Left forelimb (tissue), 1 donor: ENCODE results near the gene PPP2R1A.
A peak's percentile ranks its signal among the peaks of the same experiment; 100 is the strongest.
"Not testable (repeated sequence)": the region's sequence is repeated elsewhere in the genome, so short reads cannot be mapped to it uniquely, and the experiment has no call there.

Source experiments
- DNase-seq: peaks from one replicate; pipeline ENCODE4 v3.0.0-alpha.2; 2018; ENCODE audit warnings: low spot score

The PPP2R1A gene

GRCh38 chr19:52200755-52201391, 11.0 kb downstream of the PPP2R1A start:
- not testable (repeated sequence) for DNase-seq

GRCh38 chr19:52206481-52206880, 16.6 kb downstream of the PPP2R1A start:
- no peak for DNase-seq

- DNase-seq, result no peak
Measured at GRCh38 chr19:52211203-52211602, 21.4 kb downstream of the PPP2R1A start.

DNA sequence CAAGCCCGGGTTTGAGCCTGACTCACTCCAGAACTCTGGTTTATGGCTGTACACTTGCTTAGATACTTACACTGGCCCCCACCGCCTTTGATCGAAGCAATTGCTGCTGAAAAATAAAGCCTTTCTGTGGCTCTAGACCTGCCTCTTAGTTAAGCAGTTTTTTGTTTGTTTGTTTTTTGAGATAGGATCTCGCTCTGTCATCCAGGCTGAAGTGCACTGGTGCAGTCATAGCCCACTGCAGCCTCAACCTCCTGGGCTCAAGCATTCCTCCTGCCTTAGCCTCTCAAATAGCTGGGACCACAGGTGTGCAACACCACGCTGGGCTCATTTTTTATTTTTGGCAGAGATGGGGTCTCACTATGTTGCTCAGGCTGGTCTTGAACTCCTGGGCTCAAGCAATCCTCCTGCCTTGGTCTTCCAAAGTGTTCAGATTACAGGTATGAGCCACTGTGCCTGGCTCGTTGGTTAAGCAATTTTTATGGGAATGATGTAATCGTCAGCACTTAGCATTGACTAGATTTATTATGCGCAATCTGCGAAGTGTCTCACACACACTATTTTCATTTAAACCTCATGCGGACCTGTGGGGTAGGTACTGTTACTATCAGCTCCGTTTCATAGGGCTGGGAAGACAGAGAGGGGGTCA, 22.2 kb downstream of the PPP2R1A start:
- DNase-seq, result no peak

- DNase-seq, result no peak
Measured at GRCh38 chr19:52212572-52213255, 22.9 kb downstream of the PPP2R1A start.

- no peak for DNase-seq
Measured at GRCh38 chr19:52214241-52214640, 24.4 kb downstream of the PPP2R1A start.

DNA sequence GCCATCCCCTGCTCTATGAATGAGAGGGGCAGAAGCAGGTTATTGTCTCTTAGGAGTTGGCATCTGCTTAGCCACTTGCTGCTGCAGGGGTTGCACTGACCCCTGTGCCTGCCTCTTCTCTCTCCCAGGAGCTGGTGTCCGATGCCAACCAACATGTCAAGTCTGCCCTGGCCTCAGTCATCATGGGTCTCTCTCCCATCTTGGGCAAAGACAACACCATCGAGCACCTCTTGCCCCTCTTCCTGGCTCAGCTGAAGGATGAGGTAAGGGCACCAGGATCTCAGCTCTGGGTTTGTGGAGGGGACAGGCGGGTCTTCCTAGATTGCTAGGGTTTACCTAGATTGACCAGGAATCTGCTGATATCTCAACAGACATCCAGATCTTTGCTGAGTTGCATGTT, 26.5 kb downstream of the PPP2R1A start:
- DNase-seq, result no peak

- no peak for DNase-seq
Measured at GRCh38 chr19:52217576-52217975, 27.7 kb downstream of the PPP2R1A start.

DNA sequence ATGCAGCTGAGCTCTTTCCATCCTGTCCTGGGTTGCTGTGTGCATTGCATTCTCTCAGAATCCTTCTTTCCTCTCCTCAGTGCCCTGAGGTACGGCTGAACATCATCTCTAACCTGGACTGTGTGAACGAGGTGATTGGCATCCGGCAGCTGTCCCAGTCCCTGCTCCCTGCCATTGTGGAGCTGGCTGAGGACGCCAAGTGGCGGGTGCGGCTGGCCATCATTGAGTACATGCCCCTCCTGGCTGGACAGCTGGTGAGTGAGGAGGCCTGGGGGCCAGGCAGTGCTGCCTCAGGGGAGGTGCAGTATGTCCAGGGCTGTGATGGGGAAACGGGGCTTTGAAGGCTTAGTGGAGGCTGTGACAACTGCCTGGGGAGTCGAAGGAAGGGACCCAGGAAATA, 29.8 kb downstream of the PPP2R1A start:
- DNase-seq, result peak; percentile 68

- no peak for DNase-seq
Measured at GRCh38 chr19:52221031-52221430, 31.2 kb downstream of the PPP2R1A start.

- no peak for DNase-seq
Measured at GRCh38 chr19:52221831-52222375, 32.1 kb downstream of the PPP2R1A start.

DNA sequence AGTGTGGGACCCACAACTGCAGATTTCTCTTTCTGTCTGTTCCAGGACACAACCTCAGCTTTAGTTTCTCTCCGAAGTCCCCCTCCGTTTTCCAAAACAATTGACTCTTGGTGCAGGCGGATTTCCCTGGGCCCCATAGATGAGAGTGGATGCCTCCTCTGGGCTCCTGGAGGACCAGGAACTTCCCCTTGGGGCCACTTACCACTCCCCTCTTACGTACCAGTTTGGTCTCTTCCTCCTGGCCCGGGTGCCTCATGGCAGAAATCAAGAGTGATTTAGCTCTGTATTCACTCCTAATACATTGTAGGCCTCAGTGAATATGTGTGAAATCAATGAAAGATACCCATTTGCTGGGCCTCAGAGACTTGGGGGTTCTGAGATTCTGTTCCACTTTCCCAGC, 34.4 kb downstream of the PPP2R1A start:
- no peak for DNase-seq

- DNase-seq, result no peak
Measured at GRCh38 chr19:52226652-52227051, 36.8 kb downstream of the PPP2R1A start.

DNA sequence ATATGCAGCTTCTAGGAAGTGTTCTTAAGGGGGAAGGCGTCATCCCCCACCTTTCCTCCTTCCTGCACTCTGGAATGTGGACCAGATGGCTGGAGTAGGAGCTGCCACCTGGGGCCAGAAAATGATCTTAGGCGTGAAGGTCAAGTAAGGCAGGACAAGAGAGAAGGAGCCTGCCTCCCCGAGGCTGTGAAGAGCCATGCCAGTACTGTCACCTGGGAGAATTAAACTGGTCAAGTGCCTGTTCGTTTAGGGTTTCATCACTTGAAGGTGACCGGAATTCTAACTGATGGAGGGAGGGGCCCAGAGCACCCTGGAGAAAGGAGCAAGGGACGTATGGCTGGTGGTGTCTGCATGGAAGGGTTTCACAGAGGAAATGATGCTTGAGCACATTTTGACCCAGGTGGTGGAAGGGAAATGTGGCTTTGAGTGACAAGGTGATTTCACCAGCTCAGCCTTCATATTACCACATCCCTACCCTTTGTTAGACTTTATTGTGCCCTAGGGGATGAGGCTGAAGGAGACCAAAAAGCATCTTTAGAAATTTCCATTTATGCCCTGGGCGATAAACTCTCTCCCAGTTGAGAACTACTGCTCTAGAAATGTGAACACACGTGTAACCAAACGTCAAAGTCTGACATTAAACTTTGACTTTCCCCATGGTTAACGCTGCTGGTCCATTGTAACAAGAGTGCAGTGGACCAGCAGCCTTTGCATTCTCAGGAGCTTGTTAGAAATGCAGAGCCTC, 37.5 kb downstream of the PPP2R1A start:
- no peak for DNase-seq

- no peak for DNase-seq
Measured at GRCh38 chr19:52227980-52228379, 38.1 kb downstream of the PPP2R1A start.

GRCh38 chr19:52229524-52229923, 39.7 kb downstream of the PPP2R1A start:
- no peak for DNase-seq

GRCh38 chr19:52230685-52231084, 40.8 kb downstream of the PPP2R1A start:
- DNase-seq, result no peak

GRCh38 chr19:52231154-52231910, 41.5 kb downstream of the PPP2R1A start:
- DNase-seq, result no peak

DNA sequence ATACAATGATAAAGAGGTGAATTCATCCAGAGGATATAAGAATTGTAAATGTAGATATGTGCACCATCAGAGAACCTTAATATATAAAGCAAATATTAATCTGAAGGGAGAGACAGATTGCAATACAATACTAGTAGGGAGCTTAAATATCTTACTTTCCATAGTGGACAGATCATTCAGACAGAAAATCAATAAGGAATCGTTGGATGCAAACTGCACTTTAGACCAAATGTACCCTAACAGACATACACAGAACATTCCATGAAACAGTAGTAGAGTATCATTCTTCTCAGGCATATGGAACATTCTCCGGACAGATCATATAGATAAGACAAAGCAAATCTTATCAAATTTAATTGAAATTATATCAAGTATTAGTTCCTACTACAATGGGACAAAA, 44.6 kb downstream of the PPP2R1A start:
- DNase-seq, result no peak

DNA sequence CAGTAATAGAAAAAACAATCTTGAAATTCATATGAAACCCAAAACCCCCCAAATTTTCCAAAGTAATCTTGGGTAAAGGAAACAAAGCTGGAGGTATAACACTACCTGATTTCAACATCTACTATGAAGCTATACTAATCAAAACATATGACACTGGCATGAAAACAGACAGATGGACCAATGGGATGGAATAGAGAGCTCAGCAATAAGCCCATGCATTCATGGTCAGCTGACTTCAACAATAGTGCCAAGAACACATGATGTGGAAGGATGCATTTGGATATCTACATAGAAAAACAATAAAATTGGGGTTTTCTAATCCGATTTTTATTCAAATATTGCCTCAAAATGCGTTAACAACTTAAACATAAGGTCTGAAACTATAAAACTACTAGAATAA, 47.3 kb downstream of the PPP2R1A start:
- no peak for DNase-seq

DNA sequence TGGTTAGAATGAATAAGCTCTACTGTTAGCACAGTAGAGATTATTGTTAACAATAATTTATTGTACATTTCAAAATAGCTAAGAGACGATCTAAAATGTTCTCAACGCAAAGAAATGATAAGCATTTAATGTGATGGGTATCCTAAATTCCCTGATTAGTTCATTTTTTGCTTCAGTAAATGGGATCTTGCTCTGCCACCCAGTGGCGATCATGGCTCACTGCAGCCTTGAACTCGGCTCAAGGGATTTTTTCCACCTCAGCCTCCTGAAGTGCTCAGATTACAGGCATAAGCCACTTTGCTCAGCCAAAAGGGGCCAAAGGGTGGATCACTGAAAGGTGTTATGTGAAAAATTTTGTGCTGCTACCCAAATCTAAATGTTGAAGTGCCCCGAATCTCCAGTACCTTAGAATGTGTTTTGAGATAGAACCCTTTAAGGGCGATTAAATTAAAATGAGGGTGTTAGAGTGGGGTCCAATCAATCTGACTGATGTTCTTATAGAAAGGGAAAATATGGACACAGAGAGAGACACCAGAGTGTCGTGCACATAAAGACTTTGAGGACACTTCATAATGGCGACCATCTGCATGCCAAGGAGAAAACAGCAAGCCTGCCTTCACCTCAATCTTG, 48.0 kb downstream of the PPP2R1A start:
- DNase-seq, result no peak
